BJ (cell line): ENCODE results near the gene PFKM. TPM values are rescaled to one million over a fixed set of nuclear protein-coding genes. Genes with fewer than 3 reads are reported as not detected.

Experiments used
- CTCF ChIA-PET: fragments of 350-600 bp; formaldehyde crosslinking; extraction: SDS; loops from one replicate; lab custom pipeline; 2021; ENCODE audit warnings: antibody characterized with exemption, inconsistent platforms; lab: Yijun Ruan, JAX
- POLR2A ChIA-PET: fragments of 300-600 bp; sonication (Branson Sonifier 250); formaldehyde crosslinking; extraction: SDS; loops from one replicate; lab custom pipeline; 2021; ENCODE audit warnings: antibody characterized with exemption; lab: Charles Lee
- DNase-seq: peaks from one replicate; pipeline ENCODE4 v3.0.0-alpha.2; 2011; ENCODE audit warnings: low read depth
- H3K27me3 ChIP-seq: 2 replicates; pipeline ENCODE4 v1.6.0; 2011; ENCODE audit warnings: low read length; ENCODE audit not compliant: control insufficient read depth, insufficient read depth
- H3K36me3 ChIP-seq: 2 replicates; pipeline ENCODE4 v1.5.1; 2011; ENCODE audit warnings: low read length; ENCODE audit not compliant: control insufficient read depth, insufficient read depth
- H3K4me3 ChIP-seq: 2 replicates; pipeline ENCODE4 v1.5.1; 2011; ENCODE audit warnings: low read depth, mild to moderate bottlenecking, control low read depth, low read length
- polyA plus RNA-seq: library from polyadenylated mRNA; depleted of rRNA; stranded (reverse); fragments of >200 nt; gene quantifications from 2 replicates; pipeline ENCODE4 v1.2.3, GENCODE V29; 2011
- TF ChIP-seq, protein P1 (sequence below): IDR thresholded peaks from 2 replicates; pipeline ENCODE4 v1.5.1; 2011; ENCODE audit warnings: low read depth, mild to moderate bottlenecking, control low read depth, inconsistent platforms, low read length, moderate library complexity; ENCODE audit not compliant: insufficient read depth

PFKM gene
- polyA plus RNA-seq, 1 experiment: 45.9 TPM

DNA sequence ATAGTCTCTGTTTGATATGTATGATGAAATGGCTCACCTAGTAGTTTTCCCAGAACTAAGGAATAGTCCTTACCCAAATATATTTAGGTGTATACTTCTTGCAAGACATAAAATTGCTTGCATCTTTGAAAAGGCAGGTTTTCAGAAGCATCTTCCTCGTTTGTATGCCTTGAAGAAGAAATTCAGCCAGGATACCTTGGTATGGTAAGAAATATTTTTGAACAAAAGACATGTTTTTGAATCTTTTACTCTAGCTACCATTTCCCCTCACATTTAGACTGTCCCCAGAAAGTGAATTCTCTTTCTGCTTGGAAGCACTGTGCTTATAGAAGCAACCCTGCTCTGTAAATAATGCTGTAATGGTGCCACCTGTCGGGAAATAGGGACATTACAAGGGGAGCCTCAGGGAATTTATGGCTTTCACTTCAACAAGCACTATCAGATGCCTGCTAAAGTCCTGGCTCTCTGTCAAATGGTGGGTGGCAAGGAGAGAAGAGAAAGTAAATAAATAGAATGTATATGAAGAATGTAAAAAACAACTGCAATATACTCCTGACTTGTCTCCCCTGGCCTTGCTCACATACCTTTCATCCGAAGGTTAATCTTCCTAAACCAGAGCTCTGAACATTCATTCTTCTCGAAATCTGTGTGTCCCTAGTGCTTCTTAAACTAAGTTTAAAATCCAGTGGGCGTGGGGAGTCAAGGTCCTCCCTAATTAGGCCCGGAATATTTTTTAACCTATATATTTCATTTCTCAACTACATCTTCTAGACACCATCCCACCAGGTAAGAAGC, 70.4 kb downstream of the PFKM start:
- TF ChIP-seq, protein P1, sequence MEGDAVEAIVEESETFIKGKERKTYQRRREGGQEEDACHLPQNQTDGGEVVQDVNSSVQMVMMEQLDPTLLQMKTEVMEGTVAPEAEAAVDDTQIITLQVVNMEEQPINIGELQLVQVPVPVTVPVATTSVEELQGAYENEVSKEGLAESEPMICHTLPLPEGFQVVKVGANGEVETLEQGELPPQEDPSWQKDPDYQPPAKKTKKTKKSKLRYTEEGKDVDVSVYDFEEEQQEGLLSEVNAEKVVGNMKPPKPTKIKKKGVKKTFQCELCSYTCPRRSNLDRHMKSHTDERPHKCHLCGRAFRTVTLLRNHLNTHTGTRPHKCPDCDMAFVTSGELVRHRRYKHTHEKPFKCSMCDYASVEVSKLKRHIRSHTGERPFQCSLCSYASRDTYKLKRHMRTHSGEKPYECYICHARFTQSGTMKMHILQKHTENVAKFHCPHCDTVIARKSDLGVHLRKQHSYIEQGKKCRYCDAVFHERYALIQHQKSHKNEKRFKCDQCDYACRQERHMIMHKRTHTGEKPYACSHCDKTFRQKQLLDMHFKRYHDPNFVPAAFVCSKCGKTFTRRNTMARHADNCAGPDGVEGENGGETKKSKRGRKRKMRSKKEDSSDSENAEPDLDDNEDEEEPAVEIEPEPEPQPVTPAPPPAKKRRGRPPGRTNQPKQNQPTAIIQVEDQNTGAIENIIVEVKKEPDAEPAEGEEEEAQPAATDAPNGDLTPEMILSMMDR: peak; percentile 89
- H3K27me3 ChIP-seq: peaks cover 22% of the 10 kb centered on the region
- no peak overlapping the region for H3K4me3 ChIP-seq
- CTCF ChIA-PET: interaction anchor here (0.6 to 2.9 kb wide), 21 partner anchors 8 to 426 kb away, joined by 3 to 16 read pairs (median 4); partner anchors contain the start of gene PFKM
- no peak for DNase-seq
- no peaks in the 10 kb centered on the region for H3K36me3 ChIP-seq
- POLR2A ChIA-PET: no interaction called here

DNA sequence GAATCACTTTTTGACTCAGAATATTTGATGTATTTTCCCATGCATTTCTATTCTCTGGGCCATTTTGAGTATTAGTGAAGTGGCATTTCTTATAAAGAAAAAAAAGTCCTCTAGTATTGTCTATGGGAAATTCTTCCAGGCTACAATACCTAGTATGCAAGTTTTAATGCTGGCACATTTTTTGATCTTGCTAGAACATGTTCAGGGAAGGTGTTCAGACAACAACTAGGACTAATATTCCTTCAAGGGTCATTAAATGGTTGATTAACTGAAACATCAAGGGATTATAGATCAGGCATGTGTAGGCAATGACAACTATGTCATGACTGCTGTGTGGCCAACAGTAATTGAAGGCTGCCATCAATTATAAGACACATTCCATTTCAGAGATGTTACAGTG, 71.9 kb downstream of the PFKM start:
- no peaks in the 10 kb centered on the region for H3K36me3 ChIP-seq
- peaks cover 7% of the 10 kb centered on the region for H3K27me3 ChIP-seq
- POLR2A ChIA-PET: no interaction called here

DNA sequence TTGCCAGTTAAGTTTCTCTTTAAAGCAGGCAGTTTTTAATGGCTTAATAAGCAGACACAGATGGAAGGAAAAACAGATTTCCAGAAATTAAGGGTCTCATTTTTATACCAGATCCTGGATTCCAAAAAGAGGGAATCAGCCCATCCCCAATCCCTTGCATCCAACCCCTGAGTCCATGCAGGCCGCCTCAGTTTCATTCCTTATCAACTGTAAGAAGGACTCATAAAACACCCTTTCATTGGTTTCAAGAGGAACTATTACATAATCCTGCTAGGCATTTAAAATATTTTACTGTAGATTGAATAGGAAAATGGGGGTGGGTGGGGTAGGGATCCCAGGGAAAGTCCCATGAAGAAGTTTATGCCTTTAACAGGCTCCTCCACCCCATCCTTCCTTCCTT, 73.7 kb downstream of the PFKM start:
- TF ChIP-seq, protein P1: no peak
- no peak for DNase-seq

More for the DNA sequence above, 71.9 kb downstream of the PFKM start:
- CTCF ChIA-PET: no interaction called here
- H3K4me3 ChIP-seq: no peak overlapping the region
- no peak for DNase-seq
- TF ChIP-seq, protein P1: no peak

DNA sequence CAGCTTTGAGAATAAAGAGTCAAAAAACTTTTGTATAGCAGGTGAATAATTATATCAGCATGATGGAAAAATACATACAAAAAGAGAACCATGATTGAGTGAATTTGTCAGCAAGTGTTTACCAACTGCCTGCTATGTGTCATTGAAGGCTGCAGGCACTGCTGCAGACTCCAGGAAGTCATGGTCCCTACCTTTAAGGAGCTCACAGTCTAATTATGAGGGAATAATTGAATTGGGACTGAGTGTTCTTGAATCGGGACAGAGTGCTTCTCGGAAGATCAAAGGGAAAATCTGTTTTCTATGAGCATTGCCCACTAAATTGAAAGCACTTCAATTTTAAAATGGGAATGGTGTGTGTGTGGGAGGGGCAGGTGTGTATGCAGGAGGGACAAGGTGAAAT, 74.5 kb downstream of the PFKM start:
- no peak overlapping the region for H3K4me3 ChIP-seq
- TF ChIP-seq, protein P1: no peak
- H3K36me3 ChIP-seq: no peaks in the 10 kb centered on the region
- ChIA-PET CTCF (interaction anchor here (0.7 kb wide), 1 partner anchor 87 kb away, joined by 4 read pairs; the partner anchor contains the start of gene SENP1), POLR2A (no interaction called here)
- H3K27me3 ChIP-seq: peaks cover 3% of the 10 kb centered on the region
- DNase-seq: no peak

More for the DNA sequence above, 73.7 kb downstream of the PFKM start:
- Histone ChIP-seq H3K27me3 (peaks cover 3% of the 10 kb centered on the region), H3K36me3 (no peaks in the 10 kb centered on the region), H3K4me3 (no peak overlapping the region)
- ChIA-PET CTCF (interaction anchor here (0.6 to 0.9 kb wide), 2 partner anchors 9 to 214 kb away, joined by 3 read pairs; partner anchors contain the start of gene CCDC184), POLR2A (no interaction called here)

DNA sequence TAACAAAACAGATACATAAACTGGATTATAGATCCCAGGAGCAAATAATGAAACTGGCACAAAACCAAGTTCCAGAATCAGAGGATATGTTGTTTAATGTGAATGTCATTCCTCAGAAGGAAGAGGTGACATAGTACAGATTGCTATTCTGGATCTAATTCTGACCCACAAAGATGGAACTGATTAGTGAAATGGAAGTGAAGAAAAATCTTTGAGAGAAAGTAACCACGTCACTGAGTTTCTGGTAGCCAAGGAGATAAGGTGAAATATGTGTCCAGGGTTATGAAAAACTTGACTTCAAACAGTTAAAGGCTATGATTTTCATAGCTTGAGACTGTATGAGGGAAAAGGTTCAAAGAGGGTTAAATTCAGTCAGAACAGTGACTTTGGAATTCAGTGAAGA, 75.6 kb downstream of the PFKM start:
- peaks cover 3% of the 10 kb centered on the region for H3K27me3 ChIP-seq
- CTCF ChIA-PET: interaction anchor here (1.0 kb wide), 1 partner anchor 61 kb away, joined by 3 read pairs; no protein-coding TSS in a partner anchor
- H3K36me3 ChIP-seq: no peaks in the 10 kb centered on the region
- POLR2A ChIA-PET: no interaction called here
- TF ChIP-seq, protein P1: no peak
- DNase-seq: no peak
- no peak overlapping the region for H3K4me3 ChIP-seq
